Choroid plexus epithelial cell (primary cell): ENCODE results near the gene DOP1B.

Experiments used
- DNase-seq: peaks from one replicate; pipeline ENCODE4 v3.0.0-alpha.2; 2010; ENCODE audit warnings: low read depth
- H3K4me3 ChIP-seq: 2 replicates; pipeline ENCODE4 v1.5.1; 2011; ENCODE audit warnings: low read depth, mild to moderate bottlenecking, control low read depth, low read length, moderate library complexity
- TF ChIP-seq, protein P1 (sequence below): conservative IDR thresholded peaks from 2 replicates; pipeline ENCODE4 v1.5.1; 2011; ENCODE audit warnings: low read depth, mild to moderate bottlenecking, control low read depth, inconsistent platforms, low read length, moderate library complexity

The DOP1B gene

DNA sequence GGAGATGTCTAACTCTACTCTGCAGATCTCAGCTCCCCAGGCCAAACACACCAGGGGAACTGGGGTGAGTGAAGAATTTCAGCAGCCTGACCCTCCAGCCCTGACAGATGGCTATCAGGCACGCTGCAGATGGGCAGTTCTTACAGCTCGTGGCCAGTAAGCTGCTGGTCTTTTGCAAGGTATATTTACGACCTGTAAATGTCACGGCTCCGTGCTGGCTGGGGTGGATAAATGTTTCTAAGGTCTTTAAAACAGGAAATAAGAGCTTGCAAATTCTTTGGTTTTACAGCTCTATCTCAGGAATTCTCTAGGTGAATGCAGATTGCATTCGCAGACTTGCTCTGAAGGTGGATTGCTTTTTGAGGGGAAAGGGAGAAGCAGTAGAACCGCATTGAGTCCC is 10.1 kb downstream of the DOP1B start:
- TF ChIP-seq, protein P1, sequence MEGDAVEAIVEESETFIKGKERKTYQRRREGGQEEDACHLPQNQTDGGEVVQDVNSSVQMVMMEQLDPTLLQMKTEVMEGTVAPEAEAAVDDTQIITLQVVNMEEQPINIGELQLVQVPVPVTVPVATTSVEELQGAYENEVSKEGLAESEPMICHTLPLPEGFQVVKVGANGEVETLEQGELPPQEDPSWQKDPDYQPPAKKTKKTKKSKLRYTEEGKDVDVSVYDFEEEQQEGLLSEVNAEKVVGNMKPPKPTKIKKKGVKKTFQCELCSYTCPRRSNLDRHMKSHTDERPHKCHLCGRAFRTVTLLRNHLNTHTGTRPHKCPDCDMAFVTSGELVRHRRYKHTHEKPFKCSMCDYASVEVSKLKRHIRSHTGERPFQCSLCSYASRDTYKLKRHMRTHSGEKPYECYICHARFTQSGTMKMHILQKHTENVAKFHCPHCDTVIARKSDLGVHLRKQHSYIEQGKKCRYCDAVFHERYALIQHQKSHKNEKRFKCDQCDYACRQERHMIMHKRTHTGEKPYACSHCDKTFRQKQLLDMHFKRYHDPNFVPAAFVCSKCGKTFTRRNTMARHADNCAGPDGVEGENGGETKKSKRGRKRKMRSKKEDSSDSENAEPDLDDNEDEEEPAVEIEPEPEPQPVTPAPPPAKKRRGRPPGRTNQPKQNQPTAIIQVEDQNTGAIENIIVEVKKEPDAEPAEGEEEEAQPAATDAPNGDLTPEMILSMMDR, result no peak
- DNase-seq, result no peak
- no peak overlapping the region for H3K4me3 ChIP-seq

DNA sequence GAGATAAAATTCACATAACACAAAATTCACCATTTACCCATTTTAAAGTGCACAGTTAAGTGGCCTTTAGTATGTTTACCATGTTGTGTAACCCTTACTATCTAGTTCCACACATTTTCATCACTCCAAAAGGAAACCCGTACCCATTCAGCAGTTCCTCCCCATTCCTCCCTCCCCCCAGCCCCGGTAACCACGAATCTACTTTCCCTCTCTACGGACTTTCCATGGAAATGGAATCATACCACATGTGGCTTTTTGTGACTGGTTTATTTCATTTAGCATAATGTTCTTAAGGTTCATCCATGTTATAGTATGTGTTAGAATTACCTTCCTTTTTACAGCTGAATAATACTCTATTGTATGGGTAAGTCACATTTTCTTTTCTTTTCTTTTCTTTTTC is 10.9 kb downstream of the DOP1B start:
- TF ChIP-seq, protein P1, result no peak
- DNase-seq, result no peak
- H3K4me3 ChIP-seq, result no peak overlapping the region

DNA sequence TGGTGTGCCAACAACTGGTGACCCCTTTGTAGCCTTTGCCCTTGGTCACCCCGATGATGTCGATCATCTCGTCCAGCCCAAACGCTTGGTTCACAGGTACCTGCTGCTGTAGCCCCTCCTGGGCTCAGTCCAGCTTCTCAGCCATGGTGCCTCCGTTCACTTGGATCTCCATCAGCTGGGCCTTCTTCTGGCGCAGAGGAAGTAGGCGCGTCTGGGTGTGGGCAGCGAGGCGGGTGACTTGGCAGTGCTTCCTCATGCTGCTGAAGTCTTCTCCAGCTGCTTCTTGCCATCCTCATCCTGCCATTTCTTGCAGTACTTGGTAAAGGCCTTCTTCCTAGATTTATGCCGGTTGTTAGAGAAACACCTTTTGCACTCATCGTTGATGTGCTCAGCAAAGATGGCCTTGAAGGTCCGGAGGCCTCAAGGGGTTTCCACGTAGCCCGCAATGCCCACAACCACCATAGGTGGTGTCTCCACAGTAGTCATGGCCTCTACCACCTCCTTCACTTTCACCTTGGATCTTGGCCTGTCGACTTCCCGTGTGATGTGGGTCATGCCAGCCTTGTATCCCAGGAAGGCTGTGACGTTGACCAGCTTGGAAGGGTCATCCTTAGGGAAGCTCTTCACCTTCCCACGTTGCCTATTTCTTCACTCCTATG is 13.0 kb downstream of the DOP1B start:
- no peak overlapping the region for H3K4me3 ChIP-seq
- TF ChIP-seq, protein P1, result peak; percentile 16
- no peak for DNase-seq

DNA sequence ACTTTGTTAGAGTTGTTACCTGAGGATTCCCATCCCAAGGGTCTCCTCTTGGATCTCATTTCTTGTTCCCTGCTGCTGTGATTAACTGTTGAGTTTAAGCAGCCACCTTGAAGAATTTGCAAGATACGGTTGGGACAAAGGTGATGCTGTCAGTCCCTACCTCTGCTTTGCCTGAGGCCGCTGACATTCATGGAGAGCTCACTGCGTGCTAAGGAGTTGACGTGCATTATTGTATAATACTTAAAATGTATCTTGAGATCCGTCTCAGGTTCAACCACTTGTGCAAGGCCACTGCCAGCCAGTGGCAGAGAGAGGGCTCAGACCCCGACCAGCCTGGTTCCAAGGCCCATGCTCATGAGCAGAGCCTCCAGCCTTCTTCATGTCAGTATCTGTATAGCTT is 14.2 kb downstream of the DOP1B start:
- TF ChIP-seq, protein P1, result no peak
- H3K4me3 ChIP-seq, result no peak overlapping the region
- DNase-seq, result no peak

DNA sequence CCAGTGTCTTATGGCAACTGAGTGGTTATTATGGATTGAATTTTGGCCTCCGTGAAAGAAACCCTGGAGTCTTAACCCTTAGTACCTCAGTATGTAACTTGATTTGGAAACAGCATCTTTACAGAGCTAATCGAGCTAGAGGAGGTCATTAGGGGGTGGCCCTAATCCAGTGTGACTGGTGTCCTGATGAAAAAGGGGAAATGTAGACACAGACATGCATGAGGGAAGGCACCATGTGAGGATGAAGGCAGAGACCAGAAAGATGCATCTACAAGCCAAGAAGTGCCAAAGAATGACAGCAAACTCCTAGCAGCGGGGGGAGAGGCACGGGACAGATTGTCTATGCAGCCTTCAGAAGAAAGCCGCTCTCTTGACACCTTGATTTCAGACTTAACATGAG is 14.7 kb downstream of the DOP1B start:
- TF ChIP-seq, protein P1, result no peak

DNA sequence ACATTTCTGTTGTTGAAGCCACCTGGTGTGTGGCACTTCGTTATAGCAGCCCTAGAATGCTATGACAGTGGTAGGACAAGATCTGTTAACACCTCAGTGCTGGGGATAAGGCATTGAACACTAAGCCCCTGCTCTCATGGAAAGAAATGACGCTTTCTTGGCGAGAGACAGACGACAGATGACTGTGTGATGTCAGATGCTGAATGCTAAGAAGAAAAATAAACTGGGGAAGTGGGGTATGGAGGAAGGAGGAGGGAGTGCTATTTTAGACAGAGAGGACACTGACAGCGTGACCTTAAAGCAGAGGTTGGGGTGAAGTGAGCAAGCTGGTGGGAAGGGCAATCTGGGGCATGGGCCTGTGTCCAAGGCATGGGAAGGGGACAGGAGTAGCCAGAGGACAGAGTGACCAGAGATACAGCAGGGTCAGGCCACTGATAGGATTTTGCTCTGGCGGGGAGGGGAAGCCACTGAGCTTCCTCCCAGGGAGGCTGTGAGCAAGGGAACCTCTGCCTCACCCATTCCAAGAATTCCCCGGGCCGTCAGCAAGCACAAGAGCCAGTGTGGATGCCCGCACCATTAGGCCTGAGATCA is 15.2 kb downstream of the DOP1B start:
- no peak for DNase-seq
- TF ChIP-seq, protein P1, result no peak
- no peak overlapping the region for H3K4me3 ChIP-seq

More for the DNA sequence above, 14.7 kb downstream of the DOP1B start:
- DNase-seq, result no peak
- no peak overlapping the region for H3K4me3 ChIP-seq

DNA sequence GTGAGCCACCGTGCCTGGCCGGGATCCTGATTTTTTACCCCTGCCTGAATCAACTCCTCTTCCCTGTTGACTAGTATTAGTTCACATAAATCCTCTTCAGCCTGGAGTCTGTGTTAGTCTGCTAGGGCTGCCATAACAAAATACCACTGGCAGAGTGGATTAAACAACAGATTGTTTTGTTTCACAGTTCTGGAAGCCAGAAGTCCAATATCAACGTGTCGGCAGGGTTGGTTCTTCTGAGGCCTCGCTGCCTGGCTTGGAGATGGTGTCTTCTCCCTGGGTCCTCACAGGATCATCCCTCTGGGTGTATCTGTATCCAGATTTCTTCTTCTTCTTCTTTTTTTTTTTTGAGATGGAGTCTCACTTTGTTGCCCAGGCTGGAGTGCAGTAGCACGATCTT is 18.2 kb downstream of the DOP1B start:
- no peak overlapping the region for H3K4me3 ChIP-seq
- no peak for DNase-seq
- TF ChIP-seq, protein P1, result no peak
